Activated naive CD4-positive, alpha-beta T cell treated with anti-CD3 and anti-CD28 coated beads, Interleukin-2, amount 10 ng/mL, durations not matched to agents 7 days and 5 days (primary cell): ENCODE measurements around the gene GSTK1.
A peak's percentile ranks its signal among the peaks of the same experiment; 100 is the strongest.
"Not testable (repeated sequence)": the region's sequence is repeated elsewhere in the genome, so short reads cannot be mapped to it uniquely, and the experiment has no call there.

Source experiments
- CTCF ChIA-PET: fragments of 350-600 bp; sonication (Branson Sonifier 250); formaldehyde crosslinking; loops from one replicate; lab custom pipeline; 2021; ENCODE audit warnings: antibody characterized with exemption; lab: Charles Lee
- DNase-seq: peaks from one replicate; pipeline ENCODE4 v3.0.0-alpha.2; 2020
- H3K27ac Mint-ChIP-seq: one replicate; pipeline ENCODE4 v1.8.0; 2021; ENCODE audit warnings: mild to moderate bottlenecking, moderate library complexity, mixed read lengths
- H3K27me3 Mint-ChIP-seq: one replicate; pipeline ENCODE4 v1.8.0; 2021; ENCODE audit warnings: mild to moderate bottlenecking, mixed read lengths
- H3K36me3 Mint-ChIP-seq: one replicate; pipeline ENCODE4 v1.8.0; 2021; ENCODE audit warnings: mixed read lengths
- H3K4me1 Mint-ChIP-seq: one replicate; pipeline ENCODE4 v1.8.0; 2021; ENCODE audit warnings: mixed read lengths
- H3K4me3 Mint-ChIP-seq: one replicate; pipeline ENCODE4 v1.8.0; 2021; ENCODE audit warnings: mild to moderate bottlenecking, moderate library complexity, mixed read lengths
- H3K9me3 Mint-ChIP-seq: one replicate; pipeline ENCODE4 v1.8.0; 2021; ENCODE audit warnings: mixed read lengths

The GSTK1 gene

GRCh38 chr7:143285806-143286521 lies 22.7 kb downstream of the GSTK1 start:
- H3K36me3 Mint-ChIP-seq, result peaks cover 32% of the 10 kb centered on the region
- H3K27me3 Mint-ChIP-seq, result peaks cover 4% of the 10 kb centered on the region
- no peak overlapping the region for H3K4me3 Mint-ChIP-seq
- peaks cover 11% of the 10 kb centered on the region for H3K9me3 Mint-ChIP-seq
- DNase-seq, result no peak
- no peak overlapping the region for H3K27ac Mint-ChIP-seq
- CTCF ChIA-PET, result interaction anchor here (1.0 to 1.3 kb wide), 3 partner anchors 10 to 45 kb away, joined by 3 to 4 read pairs (median 3); no protein-coding TSS in a partner anchor
- H3K4me1 Mint-ChIP-seq, result peaks cover 67% of the 10 kb centered on the region

GRCh38 chr7:143286522-143286890 lies 23.3 kb downstream of the GSTK1 start:
- Mint-ChIP-seq H3K4me1 (peaks cover 68% of the 10 kb centered on the region), H3K4me3 (no peak overlapping the region)

GRCh38 chr7:143287339-143287934 lies 24.2 kb downstream of the GSTK1 start:
- CTCF ChIA-PET, result interaction anchor here (0.6 to 1.8 kb wide), 8 partner anchors 8 to 901 kb away, joined by 3 to 13 read pairs (median 4); no protein-coding TSS in a partner anchor
- Mint-ChIP-seq H3K27ac (peak overlapping the region; percentile 91), H3K4me3 (peak overlapping the region; percentile 97), H3K9me3 (peaks cover 11% of the 10 kb centered on the region), H3K36me3 (peaks cover 41% of the 10 kb centered on the region), H3K27me3 (peaks cover 4% of the 10 kb centered on the region), H3K4me1 (peaks cover 71% of the 10 kb centered on the region)
- no peak for DNase-seq

More at GRCh38 chr7:143286522-143286890, 23.3 kb downstream of the GSTK1 start:
- peaks cover 11% of the 10 kb centered on the region for H3K9me3 Mint-ChIP-seq
- H3K27me3 Mint-ChIP-seq, result peaks cover 4% of the 10 kb centered on the region
- H3K36me3 Mint-ChIP-seq, result peaks cover 37% of the 10 kb centered on the region
- DNase-seq, result no peak
- H3K27ac Mint-ChIP-seq, result no peak overlapping the region
- CTCF ChIA-PET, result interaction anchor here (0.6 to 1.3 kb wide), 3 partner anchors 13 to 46 kb away, joined by 3 to 4 read pairs (median 3); no protein-coding TSS in a partner anchor

GRCh38 chr7:143287935-143288826 lies 24.9 kb downstream of the GSTK1 start, which contains the start of gene CASP2:
Gene CASP2 (plus strand): TSS chr7:143288351. CDS start chr7:143288456, 105 bp downstream.
- Mint-ChIP-seq H3K4me3 (peak within 1 kb of the TSS; percentile 97), H3K4me1 (peaks cover 71% of the 10 kb centered on the region), H3K27ac (peak within 1 kb of the TSS; percentile 93), H3K36me3 (peaks cover 43% of the 10 kb centered on the region), H3K27me3 (peaks cover 4% of the 10 kb centered on the region), H3K9me3 (peaks cover 11% of the 10 kb centered on the region)
- peak; percentile 99 for DNase-seq
- CTCF ChIA-PET, result interaction anchor here (0.6 to 1.8 kb wide), 8 partner anchors 9 to 901 kb away, joined by 3 to 13 read pairs (median 4); no protein-coding TSS in a partner anchor

- Mint-ChIP-seq H3K9me3 (peaks cover 11% of the 10 kb centered on the region), H3K4me1 (peaks cover 69% of the 10 kb centered on the region)
These were observed 25.6 kb downstream of the GSTK1 start for GRCh38 chr7:143288836-143289235.

GRCh38 chr7:143289421-143289820 lies 26.2 kb downstream of the GSTK1 start:
- Mint-ChIP-seq H3K27ac (peak overlapping the region; percentile 93), H3K36me3 (peaks cover 56% of the 10 kb centered on the region), H3K4me3 (peak overlapping the region; percentile 97), H3K9me3 (peaks cover 11% of the 10 kb centered on the region), H3K27me3 (peaks cover 4% of the 10 kb centered on the region), H3K4me1 (peaks cover 69% of the 10 kb centered on the region)
- DNase-seq, result no peak
- CTCF ChIA-PET, result interaction anchor here (0.8 to 5.3 kb wide), 5 partner anchors 10 to 49 kb away, joined by 3 to 49 read pairs (median 12); partner anchors contain the start of gene GSTK1

More at GRCh38 chr7:143288836-143289235, 25.6 kb downstream of the GSTK1 start:
- CTCF ChIA-PET, result interaction anchor here (1.2 to 5.3 kb wide), 4 partner anchors 11 to 48 kb away, joined by 4 to 49 read pairs (median 18); no protein-coding TSS in a partner anchor
- Mint-ChIP-seq H3K4me3 (peak overlapping the region; percentile 97), H3K27ac (peak overlapping the region; percentile 93), H3K36me3 (peaks cover 50% of the 10 kb centered on the region), H3K27me3 (peaks cover 4% of the 10 kb centered on the region)
- no peak for DNase-seq

GRCh38 chr7:143289888-143290287 lies 26.6 kb downstream of the GSTK1 start:
- peaks cover 60% of the 10 kb centered on the region for H3K36me3 Mint-ChIP-seq
- not testable (repeated sequence) for DNase-seq, H3K27me3 Mint-ChIP-seq
- CTCF ChIA-PET, result interaction anchor here (0.8 to 5.3 kb wide), 5 partner anchors 10 to 49 kb away, joined by 3 to 49 read pairs (median 12); partner anchors contain the start of gene GSTK1
- peak overlapping the region; percentile 93 for H3K27ac Mint-ChIP-seq
- peak overlapping the region; percentile 97 for H3K4me3 Mint-ChIP-seq
- H3K4me1 Mint-ChIP-seq, result peaks cover 70% of the 10 kb centered on the region
- peaks cover 11% of the 10 kb centered on the region for H3K9me3 Mint-ChIP-seq

GRCh38 chr7:143290293-143290692 lies 27.1 kb downstream of the GSTK1 start:
- Mint-ChIP-seq H3K9me3 (peaks cover 11% of the 10 kb centered on the region), H3K27me3 (peaks cover 4% of the 10 kb centered on the region), H3K4me1 (peaks cover 70% of the 10 kb centered on the region), H3K27ac (peak overlapping the region; percentile 93), H3K4me3 (peak overlapping the region; percentile 97), H3K36me3 (peaks cover 64% of the 10 kb centered on the region)
- CTCF ChIA-PET, result interaction anchor here (1.4 to 5.3 kb wide), 4 partner anchors 9 to 50 kb away, joined by 4 to 49 read pairs (median 17); no protein-coding TSS in a partner anchor
- no peak for DNase-seq

GRCh38 chr7:143292876-143293275 lies 29.6 kb downstream of the GSTK1 start:
- Mint-ChIP-seq H3K4me3 (no peak overlapping the region), H3K36me3 (peaks cover 77% of the 10 kb centered on the region), H3K9me3 (peaks cover under 1% of the 10 kb centered on the region), H3K27me3 (peaks cover 1% of the 10 kb centered on the region), H3K27ac (no peak overlapping the region), H3K4me1 (peaks cover 72% of the 10 kb centered on the region)
- CTCF ChIA-PET, result interaction anchor here (0.6 to 5.3 kb wide), 5 partner anchors 9 to 110 kb away, joined by 3 to 49 read pairs (median 4); no protein-coding TSS in a partner anchor
- DNase-seq, result no peak

GRCh38 chr7:143295870-143296269 lies 32.6 kb downstream of the GSTK1 start:
- Mint-ChIP-seq H3K27ac (peak overlapping the region; percentile 81), H3K36me3 (peaks cover 81% of the 10 kb centered on the region), H3K4me3 (no peak overlapping the region), H3K4me1 (peaks cover 74% of the 10 kb centered on the region), H3K27me3 (no peaks in the 10 kb centered on the region), H3K9me3 (no peaks in the 10 kb centered on the region)
- DNase-seq, result no peak
- CTCF ChIA-PET, result interaction anchor here (1.0 to 8.6 kb wide), 6 partner anchors 10 to 84 kb away, joined by 3 to 185 read pairs (median 9); no protein-coding TSS in a partner anchor

GRCh38 chr7:143296686-143297085 lies 33.4 kb downstream of the GSTK1 start:
- Mint-ChIP-seq H3K4me1 (peaks cover 73% of the 10 kb centered on the region), H3K27me3 (no peaks in the 10 kb centered on the region), H3K4me3 (no peak overlapping the region), H3K27ac (peak overlapping the region; percentile 81), H3K36me3 (peaks cover 83% of the 10 kb centered on the region), H3K9me3 (no peaks in the 10 kb centered on the region)
- DNase-seq, result no peak
- CTCF ChIA-PET, result interaction anchor here (1.5 to 8.6 kb wide), 7 partner anchors 9 to 83 kb away, joined by 3 to 185 read pairs (median 5); no protein-coding TSS in a partner anchor

GRCh38 chr7:143299346-143299745 lies 36.1 kb downstream of the GSTK1 start:
- Mint-ChIP-seq H3K27me3 (no peaks in the 10 kb centered on the region), H3K4me1 (peaks cover 73% of the 10 kb centered on the region), H3K4me3 (no peak overlapping the region), H3K36me3 (peaks cover 85% of the 10 kb centered on the region), H3K27ac (peak overlapping the region; percentile 31), H3K9me3 (no peaks in the 10 kb centered on the region)
- CTCF ChIA-PET, result interaction anchor here (0.7 to 8.6 kb wide), 28 partner anchors 9 to 136 kb away, joined by 3 to 185 read pairs (median 5); partner anchors contain the start of genes CASP2, CLCN1 and GSTK1
- DNase-seq, result no peak

- CTCF ChIA-PET, result interaction anchor here (0.7 to 8.6 kb wide), 29 partner anchors 9 to 135 kb away, joined by 3 to 185 read pairs (median 5); partner anchors contain the start of genes CASP2, CLCN1 and GSTK1
- Mint-ChIP-seq H3K27ac (peak overlapping the region; percentile 31), H3K27me3 (no peaks in the 10 kb centered on the region), H3K4me3 (no peak overlapping the region), H3K4me1 (peaks cover 73% of the 10 kb centered on the region), H3K36me3 (peaks cover 85% of the 10 kb centered on the region), H3K9me3 (no peaks in the 10 kb centered on the region)
- DNase-seq, result peak; percentile 77
These were observed 36.6 kb downstream of the GSTK1 start for GRCh38 chr7:143299840-143300239.
